H1 (cell line): ENCODE results near the gene PDE3A. TPM values are rescaled to one million over a fixed set of nuclear protein-coding genes. Genes with fewer than 3 reads are reported as not detected.
A peak's percentile ranks its signal among the peaks of the same experiment; 100 is the strongest.

Experiments
- CTCF ChIA-PET: fragments of 300-600 bp; sonication (Branson Sonifier 250); formaldehyde crosslinking; loops from one replicate; lab custom pipeline; 2021; ENCODE audit not compliant: partially characterized antibody; lab: Charles Lee
- POLR2A ChIA-PET: fragments of 300-600 bp; sonication (Branson Sonifier 250); formaldehyde crosslinking; loops from one replicate; lab custom pipeline; 2021; ENCODE audit warnings: inconsistent platforms; ENCODE audit not compliant: partially characterized antibody; lab: Charles Lee
- DNase-seq, 2 experiments: peaks; one replicate each; pipeline versions ENCODE4 v3.0.0 to v3.0.0-alpha.2; 2010 to 2022; ENCODE audit warnings: low spot score in 2 of 2, low read depth in 1 of 2, mixed read lengths in 1 of 2
- FAIRE-seq: peaks from 2 replicates; lab custom pipeline; 2011; peaks lifted over from hg19 to GRCh38; lab: Jason Lieb, UNC
- H2AFZ ChIP-seq: 2 replicates; pipeline ENCODE4 v1.8.1; 2012; ENCODE audit warnings: low read length, inconsistent platforms
- H2AK5ac ChIP-seq: 2 replicates; pipeline ENCODE4 v1.6.1; 2013; ENCODE audit warnings: low read depth, low read length
- H2BK120ac ChIP-seq: replicated peaks from 2 replicates; pipeline ENCODE3; 2013; ENCODE audit warnings: low read depth, low read length, inconsistent platforms
- H2BK12ac ChIP-seq: 2 replicates; pipeline ENCODE4 v1.6.1; 2013; ENCODE audit warnings: low read depth, low read length
- H2BK15ac ChIP-seq: 2 replicates; pipeline ENCODE4 v1.6.1; 2013; ENCODE audit warnings: low read length
- H2BK20ac ChIP-seq: 2 replicates; pipeline ENCODE4 v1.6.1; 2013; ENCODE audit warnings: low read length
- H2BK5ac ChIP-seq: 2 replicates; pipeline ENCODE4 v1.6.1; 2013; ENCODE audit warnings: low read depth, low read length
- H3K14ac ChIP-seq: 2 replicates; pipeline ENCODE4 v1.6.1; 2013; ENCODE audit warnings: inconsistent platforms; ENCODE audit not compliant: insufficient read length
- H3K18ac ChIP-seq: 2 replicates; pipeline ENCODE4 v1.6.1; 2013; ENCODE audit warnings: low read length; ENCODE audit errors: extremely low read depth
- H3K23ac ChIP-seq: 2 replicates; pipeline ENCODE4 v1.6.1; 2013; ENCODE audit warnings: inconsistent platforms; ENCODE audit not compliant: insufficient read length
- H3K23me2 ChIP-seq: 2 replicates; pipeline ENCODE4 v1.6.1; 2013; ENCODE audit warnings: low read depth, low read length
- H3K27ac ChIP-seq: 2 replicates; pipeline ENCODE4 v1.6.1; 2011; ENCODE audit warnings: low read depth, low read length, inconsistent platforms
- H3K27me3 ChIP-seq, 4 experiments: replicated peaks in 1 of 4; 1 replicate in 1 of 4; 2 replicates in 3 of 4; pipeline versions ENCODE4 v1.6.1 to v1.8.1; 2011 to 2013; ENCODE audit warnings: low read length in 3 of 4, mild to moderate bottlenecking in 3 of 4, inconsistent platforms in 2 of 4, mixed read lengths in 2 of 4, moderate library complexity in 1 of 4; ENCODE audit not compliant: control insufficient read depth in 3 of 4, insufficient read depth in 3 of 4; ENCODE audit errors: extremely low read depth in 1 of 4
- H3K36me3 ChIP-seq, 4 experiments: 2 replicates each; pipeline versions ENCODE4 v1.6.1 to v1.8.1; 2011 to 2013; ENCODE audit warnings: mild to moderate bottlenecking in 4 of 4, low read length in 3 of 4, moderate library complexity in 2 of 4, control low read depth in 1 of 4, inconsistent platforms in 1 of 4; ENCODE audit not compliant: insufficient read depth in 4 of 4, control insufficient read depth in 2 of 4
- H3K4ac ChIP-seq: replicated peaks from 2 replicates; pipeline ENCODE3; 2013; ENCODE audit warnings: low read length, low read depth, mixed read lengths, inconsistent platforms; ENCODE audit not compliant: insufficient read length
- H3K4me1 ChIP-seq, 4 experiments: replicated peaks in 1 of 4; 1 replicate in 1 of 4; 2 replicates in 3 of 4; pipeline versions ENCODE4 v1.6.1 to v1.8.1; 2011 to 2013; ENCODE audit warnings: low read length in 3 of 4, inconsistent platforms in 2 of 4, mixed read lengths in 1 of 4; ENCODE audit not compliant: insufficient read depth in 4 of 4, control insufficient read depth in 3 of 4
- H3K4me2 ChIP-seq, 2 experiments: 2 replicates each; pipeline versions ENCODE4 v1.6.1 to v1.8.1; 2011 to 2013; ENCODE audit warnings: low read depth in 2 of 2, low read length in 2 of 2, control low read depth in 1 of 2, inconsistent platforms in 1 of 2, mild to moderate bottlenecking in 1 of 2; ENCODE audit not compliant: insufficient read depth in 1 of 2
- H3K4me3 ChIP-seq, 4 experiments: fragments of 200-600, 300-600 bp in 1 of 4; sonication (generic), shearing (Covaris generic), sonication (Bioruptor Twin) in 1 of 4; 2 replicates each; pipeline versions ENCODE4 v1.5.1 to v1.8.1; 2011 to 2016; ENCODE audit warnings: low read length in 4 of 4, low read depth in 3 of 4, control low read depth in 2 of 4, inconsistent platforms in 2 of 4, mild to moderate bottlenecking in 2 of 4, mixed read lengths in 1 of 4, moderate library complexity in 1 of 4; ENCODE audit not compliant: insufficient read depth in 2 of 4; ENCODE audit errors: extremely low read depth in 1 of 4
- H3K56ac ChIP-seq: replicated peaks from 2 replicates; pipeline ENCODE3; 2013; ENCODE audit warnings: low read depth, mild to moderate bottlenecking, mixed read lengths, low read length, inconsistent platforms; ENCODE audit not compliant: insufficient read length
- H3K79me1 ChIP-seq: 2 replicates; pipeline ENCODE4 v1.6.1; 2013; ENCODE audit warnings: low read depth, low read length, control low read depth
- H3K79me2 ChIP-seq, 2 experiments: 2 replicates each; pipeline versions ENCODE4 v1.6.1 to v1.8.1; 2012 to 2013; ENCODE audit warnings: low read length in 2 of 2, mild to moderate bottlenecking in 2 of 2, inconsistent platforms in 1 of 2; ENCODE audit not compliant: insufficient read depth in 2 of 2, control insufficient read depth in 1 of 2
- H3K9ac ChIP-seq, 4 experiments: replicated peaks in 1 of 4; 1 replicate in 1 of 4; 2 replicates in 3 of 4; pipeline versions ENCODE4 v1.6.1 to v1.8.1; 2011 to 2013; ENCODE audit warnings: low read depth in 3 of 4, low read length in 3 of 4, control low read depth in 2 of 4, mild to moderate bottlenecking in 2 of 4, moderate library complexity in 2 of 4, inconsistent platforms in 1 of 4; ENCODE audit errors: extremely low read depth in 1 of 4
- H3K9me3 ChIP-seq, 2 experiments: 2 replicates each; pipeline versions ENCODE4 v1.6.1 to v1.8.1; 2012 to 2013; ENCODE audit warnings: mild to moderate bottlenecking in 2 of 2, moderate library complexity in 2 of 2, control low read depth in 1 of 2, inconsistent platforms in 1 of 2, low read depth in 1 of 2, low read length in 1 of 2, mixed read lengths in 1 of 2; ENCODE audit not compliant: insufficient read depth in 2 of 2
- H4K20me1 ChIP-seq, 2 experiments: replicated peaks in 1 of 2; 2 replicates each; pipeline versions ENCODE3 to v1.8.1; 2011 to 2013; ENCODE audit warnings: inconsistent platforms in 2 of 2, low read length in 2 of 2, mild to moderate bottlenecking in 1 of 2; ENCODE audit not compliant: insufficient read depth in 2 of 2, control insufficient read depth in 1 of 2
- H4K5ac ChIP-seq: 2 replicates; pipeline ENCODE4 v1.6.1; 2013; ENCODE audit warnings: low read length, low read depth, mixed read lengths, inconsistent platforms; ENCODE audit not compliant: insufficient read length
- H4K8ac ChIP-seq: 2 replicates; pipeline ENCODE4 v1.8.0; 2013; ENCODE audit warnings: mild to moderate bottlenecking, moderate library complexity, low read length, inconsistent platforms; ENCODE audit not compliant: insufficient read depth; ENCODE audit errors: extremely low read depth
- H4K91ac ChIP-seq: replicated peaks from 2 replicates; pipeline ENCODE3; 2013; ENCODE audit warnings: low read length, mixed read lengths, inconsistent platforms; ENCODE audit not compliant: insufficient read length
- ATF3 ChIP-seq: IDR thresholded peaks from 2 replicates; pipeline ENCODE4 v1.6.1; 2011; ENCODE audit warnings: low read depth, mild to moderate bottlenecking, low read length; ENCODE audit not compliant: insufficient read depth
- MAFK ChIP-seq: IDR thresholded peaks from 2 replicates; pipeline ENCODE4 v1.6.1; 2012; ENCODE audit warnings: low read depth, mild to moderate bottlenecking, improper control_type of control experiment, low read length
- WGBS, 2 experiments: shearing (Covaris generic) in 1 of 2; methylation state at CpG; one replicate each; pipeline versions ENCODE4 v1.1.6 to v1.1.7; 2013 to 2015; ENCODE audit warnings: low lambda C conversion rate in 2 of 2, mixed read lengths in 2 of 2, inconsistent platforms in 1 of 2, low coverage in 1 of 2, missing lambda C conversion rate in 1 of 2; ENCODE audit not compliant: insufficient replicate concordance in 2 of 2, insufficient coverage in 1 of 2, insufficient read length in 1 of 2; ENCODE audit errors: extremely low coverage in 1 of 2, missing lambda C conversion rate in 1 of 2; 5-methylcytosine and 5-hydroxymethylcytosine counted together
- polyA plus RNA-seq, 7 experiments: library from polyadenylated mRNA; depleted of rRNA in 3 of 7; stranded (reverse) in 5 of 7; unstranded in 2 of 7; fragments of >200 nt in 5 of 7; fragments of 200-250 nt in 2 of 7; gene quantifications; 1 replicate in 5 of 7; 2 replicates in 1 of 7; 4 replicates in 1 of 7; pipeline versions ENCODE4 v1.2.1 to v1.2.3, GENCODE V29; 2011 to 2013; ENCODE audit warnings: missing spikeins in 2 of 7, mixed read lengths in 2 of 7
- total RNA-seq: library from RNA; stranded (reverse); fragmentation: NEBNext Ultra II Directional; extraction: Animal tissue kit (Norgen Biotek cat#: 25700); gene quantifications from 2 replicates; pipeline ENCODE4 v1.2.1, GENCODE V29; 2021

The PDE3A gene
- total and polyA plus RNA-seq, 2 of the 8 experiments (the other 6 are each of a cell fraction or from before 2014, with no cell fraction given): 1.4 to 3.4 TPM

- Histone ChIP-seq H3K36me3 (no peaks in the 10 kb centered on the region), H2BK15ac (no peak overlapping the region), H3K56ac (no peak overlapping the region), H3K4me2 (no peak overlapping the region), H3K9ac (no peak overlapping the region; a peak in 1 of 7 replicates), H2BK12ac (no peak overlapping the region), H3K27me3 (no peaks in the 10 kb centered on the region), H4K8ac (no peak overlapping the region), H3K4me1 (peaks cover 0 to 9% (median 7%) of the 10 kb centered on the region in 4 experiments; a peak in 4 of 7 replicates)
- 75% methylated on average over 6 of the region's 6 CpGs; no CpG with 5 or more reads in 1 of the 2 experiments for WGBS, 2 experiments
- FAIRE-seq: no peak
- TF ChIP-seq ATF3 (no peak), MAFK (no peak)
- TF ChIP-seq, all 59 proteins: peak for 0
- no peak overlapping the region for H3K23ac ChIP-seq
- H3K79me1 ChIP-seq: no peaks in the 10 kb centered on the region
- H3K18ac ChIP-seq: no peak overlapping the region
- no peak for DNase-seq
- no peak overlapping the region for H3K27ac ChIP-seq
- H3K79me2 ChIP-seq: no peaks in the 10 kb centered on the region
- H2AK5ac ChIP-seq: 0 out of 2 replicates have a peak overlapping the region, but pooled peaks have one; percentile 7
- no peaks in the 10 kb centered on the region for H3K9me3 ChIP-seq
- H3K23me2 ChIP-seq: no peaks in the 10 kb centered on the region
- H2BK120ac ChIP-seq: no peak overlapping the region
- ChIA-PET CTCF (no interaction called here), POLR2A (no interaction called here)
- no peaks in the 10 kb centered on the region for H4K20me1 ChIP-seq
- no peak overlapping the region for H3K4me3 ChIP-seq
- no peak overlapping the region for H2AFZ ChIP-seq
- no peak overlapping the region for H2BK5ac ChIP-seq
- H3K14ac ChIP-seq: no peak overlapping the region
- H4K91ac ChIP-seq: no peak overlapping the region
- H3K4ac ChIP-seq: no peak overlapping the region
- H4K5ac ChIP-seq: no peak overlapping the region
- no peak overlapping the region for H2BK20ac ChIP-seq
Measured at GRCh38 chr12:20442322-20442721, 74.0 kb downstream of the PDE3A start.
